GM12878 (cell line): ENCODE results near the gene OR7D4. TPM values are rescaled to one million over a fixed set of nuclear protein-coding genes. Genes with fewer than 3 reads are reported as not detected.

Source experiments
- ATAC-seq: fragments of 200-7000 bp; cut with Tn5 transposase; 3 replicates; pipeline ENCODE4 v1.9.1; 2020; ENCODE audit warnings: mild to moderate bottlenecking, moderate library complexity
- BruUV-seq: library from RNA; stranded (reverse); fragments of 400-500 nt; replicated peaks from 2 replicates; lab custom pipeline; 2021; lab: Mats Ljungman, UMichigan
- CTCF ChIA-PET: fragments of 300-600 bp; sonication (Branson Sonifier 250); formaldehyde crosslinking; extraction: SDS; loops from one replicate; lab custom pipeline; 2021; ENCODE audit warnings: inconsistent platforms; lab: Yijun Ruan, JAX
- POLR2A ChIA-PET: fragments of 350-600 bp; formaldehyde crosslinking; extraction: SDS; loops from one replicate; lab custom pipeline; 2021; ENCODE audit warnings: inconsistent platforms; lab: Charles Lee
- RAD21 ChIA-PET: fragments of 300-600 bp; sonication (Branson Sonifier 250); formaldehyde crosslinking; loops from one replicate; lab custom pipeline; 2023; ENCODE audit warnings: antibody characterized with exemption; ENCODE audit not compliant: unreplicated experiment; lab: Charles Lee
- SMC1A ChIA-PET: fragments of 300-600 bp; sonication (Branson Sonifier 250); formaldehyde crosslinking; loops from one replicate; lab custom pipeline; 2023; ENCODE audit not compliant: unreplicated experiment, uncharacterized antibody; lab: Charles Lee
- DNase-seq: peaks from one replicate; pipeline ENCODE4 v3.0.0-alpha.2; 2011; ENCODE audit warnings: low read depth, low spot score
- FAIRE-seq: peaks from 3 replicates; lab custom pipeline; 2011; peaks lifted over from hg19 to GRCh38; lab: Jason Lieb, UNC
- H2AFZ ChIP-seq: 2 replicates; pipeline ENCODE4 v1.6.0; 2011; ENCODE audit warnings: low read depth, low read length, control low read depth; ENCODE audit not compliant: control insufficient read depth
- H3K27ac ChIP-seq: 2 replicates; pipeline ENCODE4 v1.5.1; 2011; ENCODE audit warnings: control low read depth; ENCODE audit not compliant: control insufficient read depth, insufficient read depth
- H3K27me3 ChIP-seq, 2 experiments: replicated peaks in 1 of 2; 2 replicates each; pipeline versions ENCODE4 v1.6.0 to v1.6.1; 2011; ENCODE audit warnings: low read length in 1 of 2; ENCODE audit not compliant: control insufficient read depth in 2 of 2, insufficient read depth in 2 of 2
- H3K36me3 ChIP-seq, 2 experiments: 2 replicates each; pipeline ENCODE4 v1.5.1; 2011; ENCODE audit warnings: low read length in 1 of 2; ENCODE audit not compliant: control insufficient read depth in 2 of 2, insufficient read depth in 2 of 2
- H3K4me1 ChIP-seq: 2 replicates; pipeline ENCODE4 v1.6.1; 2011; ENCODE audit warnings: mild to moderate bottlenecking, low read length, moderate library complexity, mixed read lengths; ENCODE audit not compliant: control insufficient read depth, insufficient read depth
- H3K4me2 ChIP-seq: 2 replicates; pipeline ENCODE4 v1.6.0; 2011; ENCODE audit warnings: control low read depth; ENCODE audit not compliant: control insufficient read depth, insufficient read depth
- H3K4me3 ChIP-seq: fragments of 200-600 bp; sonication (generic); 2 replicates; pipeline ENCODE4 v1.5.1; 2016
- H3K79me2 ChIP-seq: 2 replicates; pipeline ENCODE4 v1.6.0; 2011; ENCODE audit warnings: low read length; ENCODE audit not compliant: control insufficient read depth, insufficient read depth
- H3K9ac ChIP-seq: 2 replicates; pipeline ENCODE4 v1.8.0; 2011; ENCODE audit warnings: low read length, control low read depth, mixed read lengths; ENCODE audit not compliant: control insufficient read depth, insufficient read depth
- H3K9me3 ChIP-seq: replicated peaks from 3 replicates; pipeline ENCODE4 v1.5.1; 2011; ENCODE audit warnings: mild to moderate bottlenecking, low read length; ENCODE audit not compliant: control insufficient read depth, insufficient read depth
- H4K20me1 ChIP-seq: 2 replicates; pipeline ENCODE4 v1.6.0; 2011; ENCODE audit not compliant: control insufficient read depth, insufficient read depth
- ASH2L ChIP-seq: fragments of 300-600, 200-600 bp; sonication (generic); IDR thresholded peaks from 2 replicates; pipeline ENCODE4 v1.6.1; 2017; ENCODE audit warnings: low read depth, mild to moderate bottlenecking, borderline replicate concordance
- HDAC6 ChIP-seq: fragments of 200-600 bp; sonication (generic); IDR thresholded peaks from one replicate; pipeline ENCODE4 v1.8.0; 2017; ENCODE audit warnings: antibody characterized with exemption; ENCODE audit not compliant: unreplicated experiment
- MTA2 ChIP-seq: fragments of 450-650 bp; IDR thresholded peaks from 2 replicates; pipeline ENCODE4 v1.6.1; 2016; ENCODE audit warnings: low read depth, mild to moderate bottlenecking, moderate library complexity
- MXI1 ChIP-seq: fragments of 150-350 bp; IDR thresholded peaks from 2 replicates; pipeline ENCODE4 v1.6.1; 2011; ENCODE audit warnings: low read depth, mild to moderate bottlenecking, inconsistent platforms, low read length, improper control_type of control experiment
- TAF1 ChIP-seq: IDR thresholded peaks from 2 replicates; pipeline ENCODE4 v1.6.1; 2011; ENCODE audit warnings: mild to moderate bottlenecking, low read depth, low read length, borderline replicate concordance
- TBL1XR1 ChIP-seq: IDR thresholded peaks from 2 replicates; pipeline ENCODE4 v1.6.1; 2012; ENCODE audit warnings: low read depth, low read length, improper control_type of control experiment
- TCF12 ChIP-seq: IDR thresholded peaks from 2 replicates; pipeline ENCODE4 v1.6.1; 2011; ENCODE audit warnings: low read depth, mild to moderate bottlenecking, low read length
- ZBTB33 ChIP-seq: fragments of 450-650 bp; IDR thresholded peaks from 2 replicates; pipeline ENCODE4 v1.6.1; 2017; ENCODE audit warnings: mild to moderate bottlenecking
- ZNF217 ChIP-seq: fragments of 450-650 bp; IDR thresholded peaks from 2 replicates; pipeline ENCODE4 v1.6.1; 2017; ENCODE audit warnings: antibody characterized with exemption, mild to moderate bottlenecking
- WGBS: methylation state at CpG from one replicate; pipeline ENCODE4 v1.1.6; 2016; ENCODE audit warnings: low lambda C conversion rate; ENCODE audit not compliant: insufficient replicate concordance, insufficient coverage; ENCODE audit errors: missing lambda C conversion rate; 5-methylcytosine and 5-hydroxymethylcytosine counted together
- in situ Hi-C: fragments of 300-500 bp; cut with MboI; formaldehyde crosslinking; loops from 9 replicates; pipeline ENCODE4 v1.14.3; 2018; ENCODE audit warnings: mixed read lengths
- intact Hi-C: fragments of 100-400 bp; cut with micrococcal nuclease; formaldehyde crosslinking; loops from one replicate; pipeline ENCODE4 v1.14.2; 2022; ENCODE audit not compliant: unreplicated experiment
- polyA plus RNA-seq, 11 experiments: library from polyadenylated mRNA; depleted of rRNA in 4 of 11; unstranded in 6 of 11; stranded (reverse) in 5 of 11; fragments of >200 nt; fragmentation: Nextera tagmentation in 4 of 11; fragmentation: Illumina TruSeq in 1 of 11; extraction: Ambion mirVana in 4 of 11; extraction: Trizol in 1 of 11; gene quantifications; 1 replicate in 1 of 11; 2 replicates in 10 of 11; pipeline versions ENCODE4 v1.2.1 to v1.2.3, GENCODE V29; 2011 to 2016; ENCODE audit warnings: inconsistent platforms in 2 of 11, missing spikeins in 2 of 11, low read depth in 1 of 11
- total RNA-seq, 4 experiments: library from RNA; depleted of rRNA in 3 of 4; stranded (reverse); fragments of >200 nt in 3 of 4; fragmentation: Illumina TruSeq in 1 of 4; extraction: Trizol in 1 of 4; gene quantifications; 2 replicates each; pipeline versions ENCODE4 v1.2.1 to v1.2.3, GENCODE V29; 2013 to 2021
- TF ChIP-seq, protein P1 (sequence below): IDR thresholded peaks from 2 replicates; pipeline ENCODE4 v1.6.1; 2011; ENCODE audit warnings: low read depth, mild to moderate bottlenecking, low read length, moderate library complexity, borderline replicate concordance; ENCODE audit errors: extremely low read depth
- TF ChIP-seq, protein P2 (sequence below): fragments of 450-650 bp; conservative IDR thresholded peaks from 2 replicates; pipeline ENCODE4 v1.6.1; 2017; ENCODE audit warnings: mild to moderate bottlenecking, moderate library complexity
- TF ChIP-seq, protein P3 (sequence below): fragments of 150-350 bp; IDR thresholded peaks from 2 replicates; pipeline ENCODE4 v1.6.1; 2016; ENCODE audit warnings: low read depth, low read length

OR7D4 gene
- total and polyA plus RNA-seq, 10 of the 15 experiments (the other 5 are each of a cell fraction or from before 2014, with no cell fraction given), result not detected

DNA sequence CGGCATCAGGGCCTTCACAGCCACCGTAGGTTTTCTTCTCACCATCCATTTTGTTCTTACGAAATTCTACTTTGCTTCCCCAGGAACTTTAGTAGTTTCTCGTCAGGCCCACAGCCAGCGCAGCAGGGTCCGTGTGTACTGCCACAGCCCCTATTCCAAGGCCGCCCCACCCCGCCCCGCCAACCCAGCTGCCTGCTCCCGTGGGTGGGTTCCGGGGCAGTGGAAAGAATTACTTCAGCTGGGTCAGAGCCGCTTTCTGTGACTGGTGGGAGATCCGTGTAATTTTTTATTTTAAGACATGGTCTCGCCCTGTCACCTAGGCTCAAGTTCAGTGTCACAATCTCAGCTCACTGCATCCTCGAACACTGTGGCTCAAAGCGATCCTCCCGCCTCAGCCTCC is 36.4 kb downstream of the OR7D4 start:
- H3K79me2 ChIP-seq, result no peaks in the 10 kb centered on the region
- no peak overlapping the region for H3K9ac ChIP-seq
- in situ Hi-C loops, result no loop called here
- RAD21 ChIA-PET, result no interaction called here
- no TSS peak for BruUV-seq
- H3K27ac ChIP-seq, result no peak overlapping the region
- no peaks in the 10 kb centered on the region for H3K27me3 ChIP-seq
- no peaks in the 10 kb centered on the region for H3K36me3 ChIP-seq
- SMC1A ChIA-PET, result no interaction called here
- no peak overlapping the region for H2AFZ ChIP-seq
- POLR2A ChIA-PET, result no interaction called here
- H3K9me3 ChIP-seq, result no peaks in the 10 kb centered on the region; the same call in 2 of the 3 replicates
- no peaks in the 10 kb centered on the region for H4K20me1 ChIP-seq
- H3K4me2 ChIP-seq, result no peak overlapping the region
- DNase-seq (no peak), ATAC-seq (no peak), FAIRE-seq (no peak)
- CTCF ChIA-PET, result no interaction called here
- no peak overlapping the region for H3K4me3 ChIP-seq
- H3K4me1 ChIP-seq, result no peaks in the 10 kb centered on the region
- intact Hi-C loops, result no loop called here
- 60% methylated on average over 15 of the region's 17 CpGs for WGBS
- TF ChIP-seq ZBTB33 (no peak), ZNF217 (no peak), HDAC6 (no peak), TCF12 (no peak), TBL1XR1 (no peak), MTA2 (no peak), ASH2L (no peak), TAF1 (no peak), MXI1 (no peak)
- TF ChIP-seq, protein P1, sequence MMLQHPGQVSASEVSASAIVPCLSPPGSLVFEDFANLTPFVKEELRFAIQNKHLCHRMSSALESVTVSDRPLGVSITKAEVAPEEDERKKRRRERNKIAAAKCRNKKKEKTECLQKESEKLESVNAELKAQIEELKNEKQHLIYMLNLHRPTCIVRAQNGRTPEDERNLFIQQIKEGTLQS, result no peak
- TF ChIP-seq, protein P2, sequence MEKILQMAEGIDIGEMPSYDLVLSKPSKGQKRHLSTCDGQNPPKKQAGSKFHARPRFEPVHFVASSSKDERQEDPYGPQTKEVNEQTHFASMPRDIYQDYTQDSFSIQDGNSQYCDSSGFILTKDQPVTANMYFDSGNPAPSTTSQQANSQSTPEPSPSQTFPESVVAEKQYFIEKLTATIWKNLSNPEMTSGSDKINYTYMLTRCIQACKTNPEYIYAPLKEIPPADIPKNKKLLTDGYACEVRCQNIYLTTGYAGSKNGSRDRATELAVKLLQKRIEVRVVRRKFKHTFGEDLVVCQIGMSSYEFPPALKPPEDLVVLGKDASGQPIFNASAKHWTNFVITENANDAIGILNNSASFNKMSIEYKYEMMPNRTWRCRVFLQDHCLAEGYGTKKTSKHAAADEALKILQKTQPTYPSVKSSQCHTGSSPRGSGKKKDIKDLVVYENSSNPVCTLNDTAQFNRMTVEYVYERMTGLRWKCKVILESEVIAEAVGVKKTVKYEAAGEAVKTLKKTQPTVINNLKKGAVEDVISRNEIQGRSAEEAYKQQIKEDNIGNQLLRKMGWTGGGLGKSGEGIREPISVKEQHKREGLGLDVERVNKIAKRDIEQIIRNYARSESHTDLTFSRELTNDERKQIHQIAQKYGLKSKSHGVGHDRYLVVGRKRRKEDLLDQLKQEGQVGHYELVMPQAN, result no peak
- TF ChIP-seq, protein P3, sequence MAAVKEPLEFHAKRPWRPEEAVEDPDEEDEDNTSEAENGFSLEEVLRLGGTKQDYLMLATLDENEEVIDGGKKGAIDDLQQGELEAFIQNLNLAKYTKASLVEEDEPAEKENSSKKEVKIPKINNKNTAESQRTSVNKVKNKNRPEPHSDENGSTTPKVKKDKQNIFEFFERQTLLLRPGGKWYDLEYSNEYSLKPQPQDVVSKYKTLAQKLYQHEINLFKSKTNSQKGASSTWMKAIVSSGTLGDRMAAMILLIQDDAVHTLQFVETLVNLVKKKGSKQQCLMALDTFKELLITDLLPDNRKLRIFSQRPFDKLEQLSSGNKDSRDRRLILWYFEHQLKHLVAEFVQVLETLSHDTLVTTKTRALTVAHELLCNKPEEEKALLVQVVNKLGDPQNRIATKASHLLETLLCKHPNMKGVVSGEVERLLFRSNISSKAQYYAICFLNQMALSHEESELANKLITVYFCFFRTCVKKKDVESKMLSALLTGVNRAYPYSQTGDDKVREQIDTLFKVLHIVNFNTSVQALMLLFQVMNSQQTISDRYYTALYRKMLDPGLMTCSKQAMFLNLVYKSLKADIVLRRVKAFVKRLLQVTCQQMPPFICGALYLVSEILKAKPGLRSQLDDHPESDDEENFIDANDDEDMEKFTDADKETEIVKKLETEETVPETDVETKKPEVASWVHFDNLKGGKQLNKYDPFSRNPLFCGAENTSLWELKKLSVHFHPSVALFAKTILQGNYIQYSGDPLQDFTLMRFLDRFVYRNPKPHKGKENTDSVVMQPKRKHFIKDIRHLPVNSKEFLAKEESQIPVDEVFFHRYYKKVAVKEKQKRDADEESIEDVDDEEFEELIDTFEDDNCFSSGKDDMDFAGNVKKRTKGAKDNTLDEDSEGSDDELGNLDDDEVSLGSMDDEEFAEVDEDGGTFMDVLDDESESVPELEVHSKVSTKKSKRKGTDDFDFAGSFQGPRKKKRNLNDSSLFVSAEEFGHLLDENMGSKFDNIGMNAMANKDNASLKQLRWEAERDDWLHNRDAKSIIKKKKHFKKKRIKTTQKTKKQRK, result no peak
